Inferior parietal cortex (tissue), 1 donor: ENCODE measurements around the gene SYK.

Experiments used
- DNase-seq: peaks from one replicate; pipeline ENCODE4 v3.0.0-alpha.2; 2016; ENCODE audit errors: extremely low spot score

Gene SYK

GRCh38 chr9:90906316-90907055, 104.9 kb downstream of the SYK start:
- no peak for DNase-seq

- no peak for DNase-seq
These were observed 105.4 kb downstream of the SYK start for GRCh38 chr9:90907056-90907445.

- DNase-seq: no peak
These were observed 106.2 kb downstream of the SYK start for GRCh38 chr9:90907790-90908189.

GRCh38 chr9:90909225-90909624, 107.6 kb downstream of the SYK start:
- no peak for DNase-seq

- DNase-seq: no peak
These were observed 108.2 kb downstream of the SYK start for GRCh38 chr9:90909747-90910283.

GRCh38 chr9:90914196-90914595, 112.6 kb downstream of the SYK start:
- no peak for DNase-seq

- peak; percentile 79 for DNase-seq
These were observed 113.4 kb downstream of the SYK start for GRCh38 chr9:90914868-90915483.

- no peak for DNase-seq
These were observed 114.1 kb downstream of the SYK start for GRCh38 chr9:90915693-90916092.

GRCh38 chr9:90916147-90916734, 114.6 kb downstream of the SYK start:
- DNase-seq: no peak

GRCh38 chr9:90919883-90920282, 118.3 kb downstream of the SYK start:
- no peak for DNase-seq

- DNase-seq: no peak
These were observed 119.5 kb downstream of the SYK start for GRCh38 chr9:90921104-90921503.

- no peak for DNase-seq
These were observed 120.3 kb downstream of the SYK start for GRCh38 chr9:90921969-90922368.

GRCh38 chr9:90925581-90926257, 124.1 kb downstream of the SYK start:
- no peak for DNase-seq

- no peak for DNase-seq
These were observed 125.3 kb downstream of the SYK start for GRCh38 chr9:90926936-90927335.

GRCh38 chr9:90927496-90927895, 125.9 kb downstream of the SYK start:
- DNase-seq: no peak

- DNase-seq: peak; percentile 24
These were observed 128.0 kb downstream of the SYK start for GRCh38 chr9:90929626-90930025.

GRCh38 chr9:90933468-90933867, 131.8 kb downstream of the SYK start:
- no peak for DNase-seq

- DNase-seq: no peak
These were observed 137.7 kb downstream of the SYK start for GRCh38 chr9:90939351-90939750.

GRCh38 chr9:90940280-90940679, 138.7 kb downstream of the SYK start:
- DNase-seq: no peak

- no peak for DNase-seq
These were observed 140.0 kb downstream of the SYK start for GRCh38 chr9:90941661-90942060.

GRCh38 chr9:90942555-90942954, 140.9 kb downstream of the SYK start:
- DNase-seq: no peak

- no peak for DNase-seq
These were observed 141.7 kb downstream of the SYK start for GRCh38 chr9:90943341-90943740.
